Coronary artery (tissue), 2 donors: ENCODE measurements around the gene UTP11.
A peak's percentile ranks its signal among the peaks of the same experiment; 100 is the strongest.

Experiments
- DNase-seq: peaks from one replicate; pipeline ENCODE4 v3.0.0-alpha.2; 2017; ENCODE audit warnings: low spot score
- H3K27ac ChIP-seq, 2 donors: fragments of 200-600 bp; sonication (generic); one replicate each; pipeline ENCODE4 v1.5.1; 2016 to 2019
- H3K4me3 ChIP-seq: fragments of 200-600 bp; sonication (generic); 2 replicates; pipeline ENCODE4 v1.5.1; 2016; ENCODE audit warnings: mild to moderate bottlenecking, moderate library complexity
- TF ChIP-seq, protein P1 (sequence below): fragments of 200-600 bp; sonication (generic); IDR thresholded peaks from one replicate; pipeline ENCODE4 v1.5.1; 2019; ENCODE audit warnings: antibody characterized with exemption

UTP11 gene

DNA sequence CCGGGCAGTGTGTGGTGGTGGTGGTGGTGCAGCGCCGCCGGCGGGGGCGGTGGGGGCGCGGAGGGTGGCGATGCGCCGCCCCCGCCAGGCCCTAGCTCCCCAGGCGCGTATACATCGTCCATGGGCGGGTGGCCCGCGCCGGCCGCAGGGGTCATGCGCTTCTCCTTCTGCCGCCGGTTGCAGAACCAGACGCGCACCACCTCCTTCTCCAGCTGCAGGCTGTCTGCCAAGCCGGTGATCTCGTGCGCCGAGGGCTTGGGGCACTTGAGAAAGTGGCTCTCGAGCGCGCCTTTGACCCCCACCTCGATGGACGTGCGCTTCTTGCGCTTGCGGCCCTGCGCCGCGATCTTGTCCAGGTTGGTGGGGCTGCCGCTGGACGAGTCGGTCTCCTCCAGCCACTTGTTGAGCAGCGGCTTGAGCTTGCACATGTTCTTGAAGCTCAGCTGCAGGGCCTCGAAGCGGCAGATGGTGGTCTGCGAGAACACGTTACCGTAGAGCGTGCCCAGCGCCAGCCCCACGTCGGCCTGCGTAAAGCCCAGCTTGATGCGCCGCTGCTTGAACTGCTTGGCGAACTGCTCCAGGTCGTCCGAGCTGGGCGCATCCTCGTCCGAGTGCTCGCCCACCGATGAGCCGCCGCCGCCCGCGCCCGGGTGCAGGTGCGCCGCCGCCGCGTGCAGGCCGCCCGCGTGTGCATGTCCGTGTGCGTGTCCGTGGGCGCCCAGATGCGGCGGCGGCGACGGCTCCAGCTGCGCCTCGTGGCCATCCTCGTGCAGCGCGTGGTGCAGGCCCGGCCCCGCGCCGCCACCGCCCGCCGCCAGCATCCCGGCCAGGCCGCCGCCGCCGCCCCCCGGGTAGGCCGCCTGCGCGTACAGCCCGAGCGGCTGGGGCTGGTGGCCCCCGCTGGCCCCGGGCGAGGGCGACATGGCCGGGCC lies 33.1 kb downstream of the UTP11 start:
- DNase-seq, result no peak
- no peak overlapping the region for H3K27ac ChIP-seq
- H3K4me3 ChIP-seq, result peak overlapping the region; percentile 77
- TF ChIP-seq, protein P1, sequence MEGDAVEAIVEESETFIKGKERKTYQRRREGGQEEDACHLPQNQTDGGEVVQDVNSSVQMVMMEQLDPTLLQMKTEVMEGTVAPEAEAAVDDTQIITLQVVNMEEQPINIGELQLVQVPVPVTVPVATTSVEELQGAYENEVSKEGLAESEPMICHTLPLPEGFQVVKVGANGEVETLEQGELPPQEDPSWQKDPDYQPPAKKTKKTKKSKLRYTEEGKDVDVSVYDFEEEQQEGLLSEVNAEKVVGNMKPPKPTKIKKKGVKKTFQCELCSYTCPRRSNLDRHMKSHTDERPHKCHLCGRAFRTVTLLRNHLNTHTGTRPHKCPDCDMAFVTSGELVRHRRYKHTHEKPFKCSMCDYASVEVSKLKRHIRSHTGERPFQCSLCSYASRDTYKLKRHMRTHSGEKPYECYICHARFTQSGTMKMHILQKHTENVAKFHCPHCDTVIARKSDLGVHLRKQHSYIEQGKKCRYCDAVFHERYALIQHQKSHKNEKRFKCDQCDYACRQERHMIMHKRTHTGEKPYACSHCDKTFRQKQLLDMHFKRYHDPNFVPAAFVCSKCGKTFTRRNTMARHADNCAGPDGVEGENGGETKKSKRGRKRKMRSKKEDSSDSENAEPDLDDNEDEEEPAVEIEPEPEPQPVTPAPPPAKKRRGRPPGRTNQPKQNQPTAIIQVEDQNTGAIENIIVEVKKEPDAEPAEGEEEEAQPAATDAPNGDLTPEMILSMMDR, result no peak

DNA sequence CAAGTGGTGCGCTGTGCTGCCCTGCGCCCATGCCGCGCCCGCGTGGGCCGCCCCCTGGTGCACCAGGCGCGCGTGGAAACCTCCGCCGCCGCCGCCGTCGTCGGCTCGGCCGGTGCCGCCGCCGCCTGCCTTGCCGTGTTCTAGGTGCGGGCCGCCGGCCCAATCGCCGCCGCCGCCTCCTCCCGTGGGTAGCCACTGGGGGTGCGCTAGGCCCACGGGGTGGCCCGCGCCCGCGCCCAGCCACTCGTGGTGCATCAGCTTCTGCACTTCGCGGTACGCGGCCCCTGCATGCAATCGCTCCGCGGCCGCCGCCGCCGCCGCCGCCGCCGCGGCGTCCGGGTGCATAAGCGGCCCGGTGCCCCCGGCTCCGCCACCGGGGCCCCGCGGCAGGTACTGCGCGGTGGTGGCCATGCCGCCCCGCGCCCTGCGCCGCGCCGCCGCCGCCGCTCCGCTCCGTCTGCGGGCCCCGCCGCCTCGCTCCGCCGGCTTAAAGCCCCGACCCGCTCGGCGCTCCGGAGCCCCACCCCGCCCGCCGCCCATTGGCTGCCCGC lies 33.9 kb downstream of the UTP11 start, which contains the start of gene POU3F1:
Gene POU3F1 (minus strand): TSS at position 461 of the 551 bp plus-strand sequence. CDS start 50 bp downstream, at position 411.
- no peak for DNase-seq
- TF ChIP-seq, protein P1, result no peak
- Histone ChIP-seq H3K27ac (peak within 1 kb of the TSS; percentile 4 to 70), H3K4me3 (peak within 1 kb of the TSS; percentile 77)

DNA sequence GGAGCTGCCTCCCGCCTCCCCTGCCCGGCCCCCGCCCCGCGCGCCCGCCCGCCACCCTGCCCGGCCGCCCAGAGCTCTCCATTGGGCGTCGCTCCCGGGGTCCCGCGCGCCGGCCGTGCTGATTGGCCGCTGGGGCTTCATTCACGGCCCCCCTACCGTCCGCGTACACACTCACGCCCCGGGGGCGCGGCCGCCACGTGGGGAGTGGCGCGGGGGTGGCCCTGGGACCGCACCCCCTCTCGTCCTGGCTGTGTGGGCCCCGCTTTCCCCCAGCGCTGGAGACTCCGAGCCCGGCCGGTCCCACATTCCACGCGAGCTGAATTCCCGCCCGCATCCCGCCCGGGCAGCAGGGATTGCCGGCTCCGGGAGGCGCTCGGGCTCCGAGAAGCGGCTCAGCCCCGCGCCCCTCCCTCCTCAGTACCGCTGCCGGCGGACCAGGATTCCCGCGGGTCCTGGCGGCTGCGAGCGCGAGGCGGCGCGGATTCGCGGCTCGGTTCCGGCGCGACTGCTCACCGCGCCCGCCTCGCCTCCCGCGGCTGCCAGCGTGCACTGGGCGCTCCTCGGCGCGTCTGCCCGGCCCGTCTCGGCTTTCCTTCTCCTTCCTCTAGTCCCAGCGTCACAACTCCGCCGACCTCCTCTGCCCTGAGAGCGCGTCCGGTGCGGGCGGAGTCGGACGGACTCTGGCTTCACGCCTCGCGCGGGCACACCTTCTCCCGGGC lies 34.5 kb downstream of the UTP11 start:
- DNase-seq, result peak; percentile 89
- peak overlapping the region; percentile 4 to 70 for H3K27ac ChIP-seq
- TF ChIP-seq, protein P1, result no peak
- peak overlapping the region; percentile 77 for H3K4me3 ChIP-seq

DNA sequence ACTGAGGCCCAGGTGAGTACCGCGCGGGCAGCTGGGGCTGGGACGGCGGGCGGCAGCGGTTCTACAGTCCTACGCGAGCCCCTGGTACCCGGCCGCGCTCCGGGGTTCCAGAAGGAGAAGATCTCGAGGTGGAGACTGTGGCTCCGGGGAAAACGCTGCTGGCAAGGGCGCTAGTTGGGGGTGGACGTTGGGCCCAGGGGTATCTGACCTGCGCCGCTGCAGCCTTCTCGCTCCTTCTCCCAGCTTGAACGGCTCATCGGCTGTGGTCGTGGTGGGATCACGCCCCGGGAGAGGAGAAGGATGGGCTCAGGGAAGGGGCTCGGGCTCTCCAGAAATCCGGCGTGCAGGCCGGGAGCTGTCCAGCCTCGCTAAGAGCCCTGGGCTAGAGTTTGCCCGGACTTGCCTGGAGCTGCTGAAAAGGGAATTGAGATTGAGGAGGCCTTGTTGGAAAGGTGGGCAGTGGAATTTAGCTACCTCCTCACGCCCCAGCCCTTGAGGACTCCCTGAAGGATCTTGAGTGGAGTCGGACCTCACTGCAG lies 35.1 kb downstream of the UTP11 start:
- TF ChIP-seq, protein P1, result no peak
- peak overlapping the region in 1 of 2 donors; percentile 70 for H3K27ac ChIP-seq
- DNase-seq, result no peak
- H3K4me3 ChIP-seq, result peak overlapping the region; percentile 77

DNA sequence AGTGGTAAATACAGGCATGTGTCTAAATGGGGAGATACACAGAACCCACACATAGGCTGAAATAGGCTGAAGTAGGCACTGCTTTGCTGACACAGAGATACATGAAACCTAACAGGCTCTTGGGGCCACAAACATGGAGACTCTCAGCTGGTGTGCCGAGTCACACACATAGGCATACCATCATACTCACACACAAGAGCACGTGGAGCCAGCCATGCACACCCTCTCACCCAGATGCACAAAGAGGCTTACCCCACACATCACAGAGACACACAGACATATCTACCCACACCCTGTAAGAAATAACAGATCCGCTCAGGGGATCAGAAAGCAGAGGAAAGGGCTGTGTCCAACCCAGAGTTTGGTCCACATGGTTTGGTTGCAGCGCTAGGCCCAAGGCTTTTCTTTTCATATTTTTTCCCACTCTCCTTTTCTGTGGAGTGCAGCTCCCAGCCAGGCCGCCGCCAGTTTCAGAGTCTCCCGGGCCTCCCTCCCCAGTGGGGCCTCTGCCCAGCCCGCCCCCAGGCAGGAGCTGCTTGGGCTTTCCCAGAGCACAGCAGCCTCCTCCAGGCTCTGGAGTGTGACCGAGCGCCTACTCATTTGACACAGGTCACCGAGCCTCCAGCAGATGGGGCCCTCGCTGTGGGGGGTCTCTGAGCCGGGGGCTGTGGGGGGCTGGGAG lies 38.0 kb downstream of the UTP11 start:
- no peak for DNase-seq
- Histone ChIP-seq H3K27ac (no peak overlapping the region), H3K4me3 (no peak overlapping the region)
- TF ChIP-seq, protein P1, result no peak

DNA sequence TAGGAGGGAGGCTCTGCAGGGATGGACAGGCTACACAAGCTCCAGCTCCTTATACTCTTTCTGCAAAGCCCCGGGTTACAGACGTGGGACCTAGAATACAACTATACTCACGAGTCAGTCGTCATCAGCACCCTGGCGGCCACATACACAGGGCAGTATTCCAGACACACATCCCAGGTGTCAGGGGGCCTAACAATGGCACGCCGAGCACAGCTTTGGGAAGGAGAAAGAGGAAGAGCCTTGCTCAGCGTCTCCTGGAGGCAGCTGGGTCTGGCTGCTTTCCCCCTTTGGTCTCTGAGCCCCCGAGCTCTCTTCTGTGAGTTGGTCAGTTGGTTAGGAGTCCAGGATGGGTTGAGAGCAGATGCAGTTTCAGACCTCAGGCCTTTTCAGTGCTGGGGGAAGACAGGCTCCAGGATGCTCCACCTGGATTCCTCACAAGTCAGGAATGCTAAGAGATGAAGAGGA lies 38.6 kb downstream of the UTP11 start:
- TF ChIP-seq, protein P1, result no peak
- no peak overlapping the region for H3K4me3 ChIP-seq
- no peak for DNase-seq
- H3K27ac ChIP-seq, result no peak overlapping the region
